ENCODE measurements around the gene TGDS.

Gene TGDS

DNA sequence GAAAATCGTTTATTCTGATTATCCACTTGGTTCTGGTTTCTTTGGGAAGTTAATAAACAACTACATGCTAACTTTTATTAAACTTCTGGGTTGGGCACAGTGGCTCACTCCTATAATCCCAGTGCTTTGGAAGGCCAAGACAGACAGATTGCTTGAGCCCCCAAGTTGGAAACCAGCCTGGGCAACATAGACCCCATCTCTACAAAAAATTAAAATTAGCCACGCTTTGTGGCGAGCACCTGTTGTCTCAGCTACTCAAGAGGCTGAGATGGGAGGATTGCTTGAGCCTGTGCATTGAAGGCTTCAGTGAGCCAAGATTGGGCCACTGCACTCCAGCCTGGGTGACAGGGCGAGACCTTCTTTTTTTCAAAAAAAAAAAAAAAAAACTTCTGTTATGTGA, 27.4 kb upstream of the TGDS start:
- Histone ChIP-seq H2AFZ (ENCODE audit: low read length) (no peak overlapping the region), H3K27me3 (replicated peaks; ENCODE audit: insufficient read depth, low read length) (no peaks in the 10 kb centered on the region), H3K4me1 (ENCODE audit: low read length) (no peaks in the 10 kb centered on the region), H4K20me1 (ENCODE audit: insufficient read depth, low read length) (no peaks in the 10 kb centered on the region), H3K27ac (ENCODE audit: low read length) (no peak overlapping the region), H3K9ac (ENCODE audit: low read length) (no peak overlapping the region), H3K9me2 (replicated peaks; ENCODE audit: insufficient read depth, low read length) (no peaks in the 10 kb centered on the region), H3F3A (ENCODE audit: insufficient read depth, low read length) (no peaks in the 10 kb centered on the region), H3K79me2 (ENCODE audit: low read length) (no peaks in the 10 kb centered on the region), H3K36me3 (replicated peaks; ENCODE audit: insufficient read depth, low read length) (no peaks in the 10 kb centered on the region), H3K9me3 (replicated peaks; ENCODE audit: insufficient read depth, low read length) (no peaks in the 10 kb centered on the region), H3K4me3 (ENCODE audit: low read length) (no peak overlapping the region), H3K4me2 (ENCODE audit: low read depth, low read length) (no peak overlapping the region)
- no peak for DNase-seq
- TF ChIP-seq EZH2phosphoT487 (IDR thresholded peaks at IDR 0.05; ENCODE audit: low read length) (no peak), EZH2 (optimal IDR thresholded peaks at IDR 0.05; ENCODE audit: low read depth, low read length) (no peak)
- TF ChIP-seq, protein P1, sequence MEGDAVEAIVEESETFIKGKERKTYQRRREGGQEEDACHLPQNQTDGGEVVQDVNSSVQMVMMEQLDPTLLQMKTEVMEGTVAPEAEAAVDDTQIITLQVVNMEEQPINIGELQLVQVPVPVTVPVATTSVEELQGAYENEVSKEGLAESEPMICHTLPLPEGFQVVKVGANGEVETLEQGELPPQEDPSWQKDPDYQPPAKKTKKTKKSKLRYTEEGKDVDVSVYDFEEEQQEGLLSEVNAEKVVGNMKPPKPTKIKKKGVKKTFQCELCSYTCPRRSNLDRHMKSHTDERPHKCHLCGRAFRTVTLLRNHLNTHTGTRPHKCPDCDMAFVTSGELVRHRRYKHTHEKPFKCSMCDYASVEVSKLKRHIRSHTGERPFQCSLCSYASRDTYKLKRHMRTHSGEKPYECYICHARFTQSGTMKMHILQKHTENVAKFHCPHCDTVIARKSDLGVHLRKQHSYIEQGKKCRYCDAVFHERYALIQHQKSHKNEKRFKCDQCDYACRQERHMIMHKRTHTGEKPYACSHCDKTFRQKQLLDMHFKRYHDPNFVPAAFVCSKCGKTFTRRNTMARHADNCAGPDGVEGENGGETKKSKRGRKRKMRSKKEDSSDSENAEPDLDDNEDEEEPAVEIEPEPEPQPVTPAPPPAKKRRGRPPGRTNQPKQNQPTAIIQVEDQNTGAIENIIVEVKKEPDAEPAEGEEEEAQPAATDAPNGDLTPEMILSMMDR (IDR thresholded peaks at IDR 0.05; ENCODE audit: low read length): no peak

DNA sequence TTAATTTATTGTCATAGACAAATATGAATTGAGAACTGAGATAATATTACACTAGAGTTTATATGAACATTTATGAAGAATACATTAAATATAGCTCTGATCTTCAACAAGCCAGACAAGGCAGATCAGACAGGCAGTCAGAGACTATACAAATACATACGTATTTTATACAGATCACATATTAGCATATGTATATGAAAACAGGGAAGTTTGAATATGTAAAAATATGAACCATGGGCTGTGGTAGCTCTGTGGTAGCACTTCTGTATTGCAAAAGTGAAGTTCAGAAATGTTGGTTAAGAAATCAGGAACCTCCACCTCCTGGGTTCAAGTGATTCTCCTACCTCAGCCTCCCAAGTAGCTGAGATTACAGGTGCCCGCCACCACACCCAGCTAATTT, 26.4 kb upstream of the TGDS start:
- no peaks in the 10 kb centered on the region for H4K20me1 ChIP-seq (ENCODE audit: insufficient read depth, low read length)
- TF ChIP-seq, protein P1 (IDR thresholded peaks at IDR 0.05; ENCODE audit: low read length): no peak
- TF ChIP-seq EZH2phosphoT487 (IDR thresholded peaks at IDR 0.05; ENCODE audit: low read length) (no peak), EZH2 (optimal IDR thresholded peaks at IDR 0.05; ENCODE audit: low read depth, low read length) (no peak)
- no peaks in the 10 kb centered on the region for H3K27me3 ChIP-seq (replicated peaks; ENCODE audit: insufficient read depth, low read length)
- no peak overlapping the region for H3K9ac ChIP-seq (ENCODE audit: low read length)
- H3K9me3 ChIP-seq (replicated peaks; ENCODE audit: insufficient read depth, low read length): no peaks in the 10 kb centered on the region
- no peak overlapping the region for H2AFZ ChIP-seq (ENCODE audit: low read length)
- no peak overlapping the region for H3K4me3 ChIP-seq (ENCODE audit: low read length)
- H3K9me2 ChIP-seq (replicated peaks; ENCODE audit: insufficient read depth, low read length): no peaks in the 10 kb centered on the region
- H3K4me1 ChIP-seq (ENCODE audit: low read length): no peaks in the 10 kb centered on the region
- no peak overlapping the region for H3K27ac ChIP-seq (ENCODE audit: low read length)
- no peaks in the 10 kb centered on the region for H3K36me3 ChIP-seq (replicated peaks; ENCODE audit: insufficient read depth, low read length)
- DNase-seq: no peak
- no peaks in the 10 kb centered on the region for H3K79me2 ChIP-seq (ENCODE audit: low read length)
- no peak overlapping the region for H3K4me2 ChIP-seq (ENCODE audit: low read depth, low read length)
- no peaks in the 10 kb centered on the region for H3F3A ChIP-seq (ENCODE audit: insufficient read depth, low read length)

DNA sequence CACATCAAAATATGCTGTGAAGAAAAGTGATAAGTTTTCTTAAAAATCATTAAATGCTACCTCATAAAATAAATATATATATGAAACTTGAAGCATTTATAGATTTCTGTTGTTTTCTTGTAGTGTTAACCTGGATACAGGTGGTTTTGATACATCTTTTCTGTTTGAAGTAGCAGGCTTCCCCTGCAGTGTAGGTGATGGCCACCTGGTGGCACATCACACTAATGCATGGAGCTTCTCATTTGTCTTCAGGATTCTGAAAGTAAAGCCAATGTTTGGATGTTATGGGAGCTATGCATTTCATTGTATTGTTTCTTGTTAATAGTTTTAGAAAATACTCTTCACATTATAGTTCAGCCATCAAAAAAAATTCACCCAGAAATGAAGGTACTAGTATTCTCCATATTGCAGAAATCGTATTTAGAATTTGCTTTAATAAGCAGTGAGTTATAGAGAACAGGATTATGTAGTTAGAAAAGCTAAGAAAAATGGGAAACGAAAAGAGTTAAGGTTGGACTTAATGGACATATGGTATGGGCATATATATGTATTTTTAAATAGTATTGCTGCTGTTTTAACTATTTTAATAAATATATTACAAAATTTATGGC, 24.4 kb upstream of the TGDS start:
- H3K9me3 ChIP-seq (replicated peaks; ENCODE audit: insufficient read depth, low read length): no peaks in the 10 kb centered on the region
- no peaks in the 10 kb centered on the region for H3F3A ChIP-seq (ENCODE audit: insufficient read depth, low read length)
- no peaks in the 10 kb centered on the region for H4K20me1 ChIP-seq (ENCODE audit: insufficient read depth, low read length)
- 0 out of 2 replicates have a peak, but pooled peaks cover 2% of the 10 kb centered on the region for H3K4me1 ChIP-seq (ENCODE audit: low read length)
- peak; percentile 50 for DNase-seq
- H3K9ac ChIP-seq (ENCODE audit: low read length): no peak overlapping the region
- no peaks in the 10 kb centered on the region for H3K9me2 ChIP-seq (replicated peaks; ENCODE audit: insufficient read depth, low read length)
- H3K27ac ChIP-seq (ENCODE audit: low read length): no peak overlapping the region
- H2AFZ ChIP-seq (ENCODE audit: low read length): no peak overlapping the region
- no peak overlapping the region for H3K4me3 ChIP-seq (ENCODE audit: low read length)
- TF ChIP-seq, protein P1 (IDR thresholded peaks at IDR 0.05; ENCODE audit: low read length): peak; percentile 82
- TF ChIP-seq EZH2 (optimal IDR thresholded peaks at IDR 0.05; ENCODE audit: low read depth, low read length) (no peak), EZH2phosphoT487 (IDR thresholded peaks at IDR 0.05; ENCODE audit: low read length) (no peak)
- no peaks in the 10 kb centered on the region for H3K36me3 ChIP-seq (replicated peaks; ENCODE audit: insufficient read depth, low read length)
- H3K79me2 ChIP-seq (ENCODE audit: low read length): no peaks in the 10 kb centered on the region
- H3K4me2 ChIP-seq (ENCODE audit: low read depth, low read length): no peak overlapping the region
- no peaks in the 10 kb centered on the region for H3K27me3 ChIP-seq (replicated peaks; ENCODE audit: insufficient read depth, low read length)

All from MM.1S (cell line).